ENCODE results near the gene TYW1. TPM values are rescaled to one million over a fixed set of nuclear protein-coding genes. Genes with fewer than 3 reads are reported as not detected.
A peak's percentile ranks its signal among the peaks of the same experiment; 100 is the strongest.
"Not testable (repeated sequence)": the region's sequence is repeated elsewhere in the genome, so short reads cannot be mapped to it uniquely, and the experiment has no call there.

TYW1 gene
- total RNA-seq, 1 donor from 2014 or later = 11.1 TPM

GRCh38 chr7:66964411-66964810, 32.2 kb upstream of the TYW1 start:
- no peak for DNase-seq
- Histone ChIP-seq H3K36me3 (peaks cover under 1% of the 10 kb centered on the region), H3K4me3 (no peak overlapping the region), H3K27ac (replicated peaks) (no peak overlapping the region), H3K9me3 (replicated peaks) (no peaks in the 10 kb centered on the region), H3K4me1 (no peaks in the 10 kb centered on the region), H3K27me3 (ENCODE audit: low read depth) (no peaks in the 10 kb centered on the region)
- intact Hi-C loops (cut with micrococcal nuclease) = no loop called here
- TF ChIP-seq CTCF (IDR thresholded peaks at IDR 0.05; ENCODE audit: borderline replicate concordance) = no peak

GRCh38 chr7:66967029-66967428, 29.6 kb upstream of the TYW1 start:
- Histone ChIP-seq H3K9me3 (replicated peaks) (no peaks in the 10 kb centered on the region), H3K36me3 (no peaks in the 10 kb centered on the region), H3K4me3 (no peak overlapping the region), H3K4me1 (no peaks in the 10 kb centered on the region), H3K27me3 (ENCODE audit: low read depth) (no peaks in the 10 kb centered on the region), H3K27ac (replicated peaks) (no peak overlapping the region)
- intact Hi-C loops (cut with micrococcal nuclease) = no loop called here
- TF ChIP-seq CTCF (IDR thresholded peaks at IDR 0.05; ENCODE audit: borderline replicate concordance) = no peak
- DNase-seq = no peak

GRCh38 chr7:66969001-66969400, 27.6 kb upstream of the TYW1 start:
- H3K27me3 ChIP-seq (ENCODE audit: low read depth); H3K4me3 ChIP-seq; H3K9me3 ChIP-seq (replicated peaks); intact Hi-C loops (cut with micrococcal nuclease); H3K27ac ChIP-seq (replicated peaks); DNase-seq; H3K4me1 ChIP-seq; H3K36me3 ChIP-seq: not testable (repeated sequence)

GRCh38 chr7:66970310-66970709, 26.3 kb upstream of the TYW1 start:
- intact Hi-C loops (cut with micrococcal nuclease) = no loop called here

GRCh38 chr7:66974986-66975590, 21.5 kb upstream of the TYW1 start:
- no peak for TF ChIP-seq CTCF (IDR thresholded peaks at IDR 0.05; ENCODE audit: borderline replicate concordance)
- Histone ChIP-seq H3K4me3 (no peak overlapping the region), H3K4me1 (no peaks in the 10 kb centered on the region), H3K36me3 (no peaks in the 10 kb centered on the region), H3K9me3 (replicated peaks) (peaks cover 7% of the 10 kb centered on the region), H3K27ac (replicated peaks) (no peak overlapping the region), H3K27me3 (ENCODE audit: low read depth) (no peaks in the 10 kb centered on the region)
- intact Hi-C loops (cut with micrococcal nuclease) = no loop called here
- no peak for DNase-seq

More at GRCh38 chr7:66970310-66970709, 26.3 kb upstream of the TYW1 start:
- DNase-seq = no peak
- H3K27ac ChIP-seq (replicated peaks) = no peak overlapping the region
- TF ChIP-seq CTCF (IDR thresholded peaks at IDR 0.05; ENCODE audit: borderline replicate concordance) = no peak
- H3K27me3 ChIP-seq (ENCODE audit: low read depth) = no peaks in the 10 kb centered on the region
- no peaks in the 10 kb centered on the region for H3K36me3 ChIP-seq
- H3K4me3 ChIP-seq = no peak overlapping the region
- no peaks in the 10 kb centered on the region for H3K4me1 ChIP-seq
- H3K9me3 ChIP-seq (replicated peaks) = no peaks in the 10 kb centered on the region

GRCh38 chr7:66978312-66978711, 18.3 kb upstream of the TYW1 start:
- H3K27me3 ChIP-seq (ENCODE audit: low read depth); DNase-seq; H3K36me3 ChIP-seq; H3K4me3 ChIP-seq; H3K4me1 ChIP-seq; H3K27ac ChIP-seq (replicated peaks); intact Hi-C loops (cut with micrococcal nuclease): not testable (repeated sequence)
- peaks cover 15% of the 10 kb centered on the region for H3K9me3 ChIP-seq (replicated peaks)

- H3K27me3 ChIP-seq (ENCODE audit: low read depth); H3K36me3 ChIP-seq; intact Hi-C loops (cut with micrococcal nuclease); H3K4me3 ChIP-seq; H3K27ac ChIP-seq (replicated peaks); H3K4me1 ChIP-seq; DNase-seq: not testable (repeated sequence)
- peaks cover 15% of the 10 kb centered on the region for H3K9me3 ChIP-seq (replicated peaks)
These were observed 17.6 kb upstream of the TYW1 start for GRCh38 chr7:66979013-66979412.

GRCh38 chr7:66980336-66980735, 16.3 kb upstream of the TYW1 start:
- H3K4me1 ChIP-seq; intact Hi-C loops (cut with micrococcal nuclease); H3K27ac ChIP-seq (replicated peaks); H3K27me3 ChIP-seq (ENCODE audit: low read depth); DNase-seq; H3K36me3 ChIP-seq; H3K4me3 ChIP-seq: not testable (repeated sequence)
- peaks cover 15% of the 10 kb centered on the region for H3K9me3 ChIP-seq (replicated peaks)

- H3K4me1 ChIP-seq = peaks cover 30% of the 10 kb centered on the region
- H3K27me3 ChIP-seq (ENCODE audit: low read depth); H3K27ac ChIP-seq (replicated peaks); H3K4me3 ChIP-seq; DNase-seq; H3K9me3 ChIP-seq (replicated peaks); intact Hi-C loops (cut with micrococcal nuclease): not testable (repeated sequence)
- peaks cover 73% of the 10 kb centered on the region for H3K36me3 ChIP-seq
These were observed 7.1 kb upstream of the TYW1 start for GRCh38 chr7:66989552-66989951.

GRCh38 chr7:66994051-66994450, 2.6 kb upstream of the TYW1 start:
- H3K9me3 ChIP-seq (replicated peaks); intact Hi-C loops (cut with micrococcal nuclease); H3K27me3 ChIP-seq (ENCODE audit: low read depth); DNase-seq: not testable (repeated sequence)
- Histone ChIP-seq H3K36me3 (peaks cover 48% of the 10 kb centered on the region), H3K27ac (replicated peaks) (peak overlapping the region; percentile 99), H3K4me3 (peak overlapping the region; percentile 89), H3K4me1 (peaks cover 47% of the 10 kb centered on the region)

Measured in left ventricle myocardium inferior (tissue), 1 donor.